HEK293 (cell line): ENCODE measurements around the gene PCDH9.

ENCODE experiments used
- CTCF ChIA-PET: fragments of 350-600 bp; formaldehyde crosslinking; extraction: SDS; loops from one replicate; lab custom pipeline; 2021; ENCODE audit warnings: antibody characterized with exemption; lab: Yijun Ruan, JAX
- POLR2A ChIA-PET: fragments of 300-600 bp; formaldehyde crosslinking; extraction: SDS; loops from one replicate; lab custom pipeline; 2020; ENCODE audit warnings: antibody characterized with exemption, inconsistent platforms; lab: Yijun Ruan, JAX
- H3K27ac ChIP-seq: fragments of 200-500 bp; sonication (Bioruptor generic); 2 replicates; pipeline ENCODE4 v1.5.1; 2014; ENCODE audit warnings: low read depth, low read length, control low read depth, inconsistent platforms; ENCODE audit errors: extremely low read depth
- H3K36me3 ChIP-seq, 2 experiments: fragments of 200-500 bp in 1 of 2; sonication (Bioruptor generic) in 1 of 2; 1 replicate in 1 of 2; 2 replicates in 1 of 2; pipeline ENCODE4 v1.5.1; 2014 to 2017; ENCODE audit warnings: inconsistent platforms in 2 of 2, low read length in 2 of 2; ENCODE audit not compliant: control insufficient read depth in 2 of 2, insufficient read depth in 1 of 2
- H3K4me1 ChIP-seq: fragments of 200-500 bp; sonication (Bioruptor generic); 2 replicates; pipeline ENCODE4 v1.5.1; 2014; ENCODE audit warnings: mild to moderate bottlenecking, low read length, inconsistent platforms; ENCODE audit not compliant: control insufficient read depth, insufficient read depth
- H3K4me3 ChIP-seq: 2 replicates; pipeline ENCODE4 v1.5.1; 2011; ENCODE audit warnings: low read depth, mild to moderate bottlenecking, control low read depth, low read length, moderate library complexity
- H3K9me3 ChIP-seq: fragments of 200-500 bp; sonication (Bioruptor generic); 2 replicates; pipeline ENCODE4 v1.5.1; 2014; ENCODE audit warnings: low read depth, low read length, inconsistent platforms; ENCODE audit not compliant: control insufficient read depth, insufficient read depth
- CTCF ChIP-seq: fragments of 450-650 bp; formaldehyde crosslinking; IDR thresholded peaks from 2 replicates; pipeline ENCODE4 v1.5.1; 2016; ENCODE audit warnings: missing biosample characterization, missing genetic modification characterization
- HOXD13 ChIP-seq: sonication (generic); formaldehyde crosslinking; IDR thresholded peaks from 2 replicates; pipeline ENCODE4 v1.8.0; 2022; ENCODE audit warnings: missing genetic modification reagents, borderline replicate concordance
- IKZF3 ChIP-seq: fragments of 450-650 bp; IDR thresholded peaks from 2 replicates; pipeline ENCODE4 v1.5.0; 2018; ENCODE audit warnings: missing biosample characterization, mild to moderate bottlenecking, missing genetic modification characterization, moderate library complexity
- MZF1 ChIP-seq: fragments of 450-650 bp; formaldehyde crosslinking; IDR thresholded peaks from 2 replicates; pipeline ENCODE4 v1.5.1; 2017; ENCODE audit warnings: missing biosample characterization, missing genetic modification characterization, borderline replicate concordance
- PRDM1 ChIP-seq: fragments of 450-650 bp; formaldehyde crosslinking; IDR thresholded peaks from 2 replicates; pipeline ENCODE4; 2016; ENCODE audit warnings: missing biosample characterization, missing genetic modification characterization
- PRDM10 ChIP-seq: fragments of 450-650 bp; formaldehyde crosslinking; IDR thresholded peaks from 2 replicates; pipeline ENCODE4 v1.5.1; 2016; ENCODE audit warnings: missing biosample characterization, missing genetic modification characterization
- SALL2 ChIP-seq: fragments of 450-650 bp; formaldehyde crosslinking; IDR thresholded peaks from 2 replicates; pipeline ENCODE4 v1.5.0; 2017; ENCODE audit warnings: missing biosample characterization, mild to moderate bottlenecking, missing genetic modification characterization, borderline replicate concordance
- SETDB1 ChIP-seq: IDR thresholded peaks from one replicate; pipeline ENCODE4 v1.6.1; 2017; ENCODE audit warnings: mild to moderate bottlenecking, low read length, moderate library complexity, mixed read lengths; ENCODE audit not compliant: insufficient read length
- ZEB2 ChIP-seq: fragments of 450-650 bp; formaldehyde crosslinking; IDR thresholded peaks from 2 replicates; pipeline ENCODE4 v1.5.1; 2016; ENCODE audit warnings: missing biosample characterization, missing genetic modification characterization
- ZNF16 ChIP-seq: fragments of 450-650 bp; formaldehyde crosslinking; IDR thresholded peaks from 2 replicates; pipeline ENCODE4 v1.5.1; 2016; ENCODE audit warnings: low read depth, missing biosample characterization, missing genetic modification characterization
- ZNF19 ChIP-seq: fragments of 450-650 bp; formaldehyde crosslinking; IDR thresholded peaks from 2 replicates; pipeline ENCODE4; 2016; ENCODE audit warnings: missing biosample characterization, missing genetic modification characterization, low read depth
- ZNF23 ChIP-seq: fragments of 450-650 bp; formaldehyde crosslinking; IDR thresholded peaks from 2 replicates; pipeline ENCODE4 v1.5.1; 2016; ENCODE audit warnings: missing biosample characterization, missing genetic modification characterization, borderline replicate concordance
- ZNF324 ChIP-seq: fragments of 450-650 bp; formaldehyde crosslinking; IDR thresholded peaks from 2 replicates; pipeline ENCODE4 v1.5.1; 2016; ENCODE audit warnings: missing biosample characterization, missing genetic modification characterization
- ZNF792 ChIP-seq: fragments of 450-650 bp; formaldehyde crosslinking; IDR thresholded peaks from 2 replicates; pipeline ENCODE4 v1.5.1; 2016; ENCODE audit warnings: missing biosample characterization, missing genetic modification characterization

The PCDH9 gene

GRCh38 chr13:67146523-67147130 lies 83.5 kb downstream of the PCDH9 start:
- Histone ChIP-seq H3K4me1 (no peaks in the 10 kb centered on the region), H3K36me3 (no peaks in the 10 kb centered on the region), H3K27ac (no peak overlapping the region), H3K4me3 (no peak overlapping the region), H3K9me3 (no peaks in the 10 kb centered on the region)
- TF ChIP-seq ZNF23 (tag by site-specific recombination) (no peak), PRDM10 (no peak), SETDB1 (no peak), SALL2 (tag by site-specific recombination) (no peak), ZNF19 (tag by site-specific recombination) (no peak), ZNF324 (tag by site-specific recombination) (no peak), MZF1 (tag by site-specific recombination) (no peak), ZEB2 (tag by site-specific recombination) (no peak), IKZF3 (tag by site-specific recombination) (no peak)
- CTCF ChIA-PET, result no interaction called here
- POLR2A ChIA-PET, result no interaction called here

GRCh38 chr13:67145950-67146349 lies 84.2 kb downstream of the PCDH9 start:
- Histone ChIP-seq H3K27ac (no peak overlapping the region), H3K36me3 (no peaks in the 10 kb centered on the region), H3K4me3 (no peak overlapping the region), H3K9me3 (no peaks in the 10 kb centered on the region), H3K4me1 (no peaks in the 10 kb centered on the region)
- TF ChIP-seq CTCF, result no peak
- TF ChIP-seq ZNF16 (tag by site-specific recombination), result no peak
- TF ChIP-seq SETDB1, result no peak
- CTCF ChIA-PET, result no interaction called here
- POLR2A ChIA-PET, result no interaction called here

- ChIA-PET CTCF (no interaction called here), POLR2A (no interaction called here)
- no peaks in the 10 kb centered on the region for H3K4me1 ChIP-seq
- no peak overlapping the region for H3K27ac ChIP-seq
- TF ChIP-seq ZNF792 (tag by site-specific recombination), result no peak
- no peak for TF ChIP-seq HOXD13 (CRISPR knock-in tag)
- 0 out of 2 replicates have a peak, but pooled peaks have one; percentile 27 for TF ChIP-seq PRDM1 (tag by site-specific recombination)
- H3K4me3 ChIP-seq, result no peak overlapping the region
- no peaks in the 10 kb centered on the region for H3K36me3 ChIP-seq
- no peaks in the 10 kb centered on the region for H3K9me3 ChIP-seq
Observed at GRCh38 chr13:67143544-67144115, 86.5 kb downstream of the PCDH9 start.
